ENCODE data around the gene HGS. TPM values are rescaled to one million over a fixed set of nuclear protein-coding genes. Genes with fewer than 3 reads are reported as not detected.

Gene HGS
- total and polyA plus RNA-seq, 2 of the 13 experiments (the other 11 are each of a cell fraction or from before 2014, with no cell fraction given), result 73.3 to 78.1 TPM

DNA sequence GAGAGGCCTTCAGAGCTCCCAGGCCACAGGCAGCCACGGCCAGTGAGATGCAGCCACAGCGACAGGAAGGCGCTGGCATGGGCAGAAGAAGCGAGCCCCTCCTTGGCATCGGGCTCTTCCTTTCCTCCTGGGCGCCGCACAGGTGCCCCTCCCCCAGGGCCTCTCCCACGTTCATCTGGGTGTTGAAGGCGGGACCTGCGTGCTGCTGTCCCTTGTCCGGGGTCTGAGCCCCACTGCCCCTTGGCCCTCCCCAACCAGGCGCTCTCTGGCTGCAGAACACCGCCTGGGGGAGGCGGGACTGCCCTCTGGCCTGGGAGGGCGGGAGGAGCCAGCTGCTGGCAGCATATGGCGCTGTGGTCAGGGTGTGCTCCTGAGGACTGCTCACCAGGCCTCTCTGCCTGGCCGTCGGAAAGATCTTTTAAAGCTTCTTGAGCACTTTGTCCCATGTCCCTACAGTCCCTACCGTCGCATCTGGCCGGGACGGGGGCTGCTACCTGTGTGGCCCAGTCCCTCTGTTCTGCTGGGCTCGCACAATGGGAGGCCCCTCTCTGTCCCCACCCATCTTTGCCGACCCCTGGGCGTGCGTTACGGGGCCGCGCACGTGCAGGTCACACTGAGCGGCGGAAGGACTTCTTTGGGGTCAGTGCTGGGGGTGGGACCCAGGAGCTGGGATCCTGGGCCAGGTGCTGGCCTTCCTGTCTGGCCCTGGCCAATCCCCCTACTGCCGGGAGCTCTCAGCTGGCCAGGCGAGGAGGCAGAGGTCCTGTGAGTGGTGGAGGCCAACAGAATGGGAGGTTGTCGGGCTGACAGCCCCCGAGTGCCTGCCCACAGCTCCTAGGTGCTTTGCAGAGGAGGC is 30.0 kb downstream of the HGS start (continued):
- TF ChIP-seq MYC (CRISPR knock-in tag; IDR thresholded peaks at IDR 0.05; ENCODE audit: borderline replicate concordance) (peak; percentile 94), ATRX (CRISPR knock-in tag; IDR thresholded peaks at IDR 0.05; ENCODE audit: borderline replicate concordance) (no peak), ZFP36 (IDR thresholded peaks at IDR 0.05; ENCODE audit: borderline replicate concordance, low read depth, low read length, partially characterized antibody) (no peak), DMTF1 (CRISPR knock-in tag; IDR thresholded peaks at IDR 0.05) (no peak), DDIT3 (CRISPR knock-in tag; IDR thresholded peaks at IDR 0.05) (no peak), HDAC1 (CRISPR knock-in tag; IDR thresholded peaks at IDR 0.05) (peak; percentile 95), TRIM22 (IDR thresholded peaks at IDR 0.05) (no peak), XRCC5 (optimal IDR thresholded peaks at IDR 0.05; ENCODE audit: low read length) (no peak), HNF1B (CRISPR knock-in tag; IDR thresholded peaks at IDR 0.05) (peak; percentile 93), HNRNPK (IDR thresholded peaks at IDR 0.05; ENCODE audit: low read depth, low read length, poor library complexity, severe bottlenecking) (peak; percentile 20), ZNF639 (CRISPR knock-in tag; conservative IDR thresholded peaks at IDR 0.05) (peak; percentile 55; the same call in 1 of the 2 replicates), ONECUT2 (CRISPR knock-in tag; IDR thresholded peaks at IDR 0.05) (no peak), KDM3A (CRISPR knock-in tag; IDR thresholded peaks at IDR 0.05; ENCODE audit: low read depth) (peak; percentile 62), DR1 (CRISPR knock-in tag; IDR thresholded peaks at IDR 0.05) (no peak; the same call in 1 of the 2 replicates), ZNF615 (CRISPR knock-in tag; IDR thresholded peaks at IDR 0.05; ENCODE audit: borderline replicate concordance) (no peak), ZNF546 (CRISPR knock-in tag; conservative IDR thresholded peaks at IDR 0.05) (no peak; the same call in 1 of the 2 replicates), ZNF33B (CRISPR knock-in tag; IDR thresholded peaks at IDR 0.05) (no peak), ZKSCAN5 (CRISPR knock-in tag; IDR thresholded peaks at IDR 0.05) (peak; percentile 54; the same call in 1 of the 2 replicates)
- TF ChIP-seq, protein P1, sequence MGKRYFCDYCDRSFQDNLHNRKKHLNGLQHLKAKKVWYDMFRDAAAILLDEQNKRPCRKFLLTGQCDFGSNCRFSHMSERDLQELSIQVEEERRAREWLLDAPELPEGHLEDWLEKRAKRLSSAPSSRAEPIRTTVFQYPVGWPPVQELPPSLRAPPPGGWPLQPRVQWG (CRISPR knock-in tag; IDR thresholded peaks at IDR 0.05; ENCODE audit: borderline replicate concordance, low read depth), result no peak
- TF ChIP-seq, protein P2, sequence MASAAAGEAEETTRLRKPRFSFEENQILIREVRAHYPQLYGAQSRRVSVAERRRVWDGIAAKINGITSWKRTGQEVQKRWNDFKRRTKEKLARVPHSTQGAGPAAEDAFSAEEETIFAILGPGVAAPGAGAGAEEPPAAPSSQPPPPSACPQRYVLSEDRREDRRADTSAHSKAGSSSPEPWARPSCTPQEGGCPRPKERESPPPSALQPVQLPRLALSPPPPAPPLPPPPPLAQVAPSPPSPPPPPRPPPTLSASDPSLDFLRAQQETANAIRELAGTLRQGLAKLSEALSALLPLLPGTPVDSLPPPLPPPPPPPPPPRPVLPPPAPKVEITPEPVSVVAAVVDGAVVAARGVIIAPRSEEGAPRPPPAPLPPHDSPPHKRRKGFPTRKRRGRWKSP (CRISPR knock-in tag; IDR thresholded peaks at IDR 0.05), result peak; percentile 77
